Measurements from ENCODE around the gene SP6.

SP6 gene

GRCh38 chr17:47829870-47830269 lies 21.1 kb downstream of the SP6 start:
- H3K36me3 ChIP-seq (ENCODE audit: low read length) = peaks cover 2% of the 10 kb centered on the region; the same call in 1 of the 2 replicates
- no peaks in the 10 kb centered on the region for H3K9me2 ChIP-seq (replicated peaks; ENCODE audit: insufficient read depth, low read length)
- H3K9me3 ChIP-seq (ENCODE audit: insufficient read depth, low read length) = no peaks in the 10 kb centered on the region
- no peak overlapping the region for H3K27ac ChIP-seq (ENCODE audit: low read depth, low read length)
- H4K20me1 ChIP-seq (ENCODE audit: low read depth, low read length) = no peaks in the 10 kb centered on the region
- no peak overlapping the region for H2AFZ ChIP-seq (ENCODE audit: low read depth, low read length, severe bottlenecking)
- H3K79me2 ChIP-seq (ENCODE audit: insufficient read depth, low read length) = peaks cover 14% of the 10 kb centered on the region
- no peak overlapping the region for H3K4me3 ChIP-seq (ENCODE audit: insufficient read depth, low read length, poor library complexity, severe bottlenecking)
- H3F3A ChIP-seq (ENCODE audit: insufficient read depth) = no peaks in the 10 kb centered on the region
- peak overlapping the region; percentile 78; the same call in 1 of the 2 replicates for H3K9ac ChIP-seq (ENCODE audit: low read length)
- H3K27me3 ChIP-seq (ENCODE audit: low read length) = no peaks in the 10 kb centered on the region
- peak overlapping the region; percentile 99 for H3K4me2 ChIP-seq (ENCODE audit: low read depth, low read length, poor library complexity, severe bottlenecking)
- TF ChIP-seq CTCF (IDR thresholded peaks at IDR 0.05; ENCODE audit: insufficient read depth, low read length, poor library complexity, severe bottlenecking) = no peak
- no peak for TF ChIP-seq EZH2phosphoT487 (conservative IDR thresholded peaks at IDR 0.05; ENCODE audit: low read length)

GRCh38 chr17:47823519-47823918 lies 27.4 kb downstream of the SP6 start:
- no peak for TF ChIP-seq EZH2phosphoT487 (conservative IDR thresholded peaks at IDR 0.05; ENCODE audit: low read length)
- no peak for TF ChIP-seq CTCF (IDR thresholded peaks at IDR 0.05; ENCODE audit: insufficient read depth, low read length, poor library complexity, severe bottlenecking)
- Histone ChIP-seq H3K27me3 (ENCODE audit: low read length) (no peaks in the 10 kb centered on the region), H3K4me3 (ENCODE audit: insufficient read depth, low read length, poor library complexity, severe bottlenecking) (no peak overlapping the region), H4K20me1 (ENCODE audit: low read depth, low read length) (no peaks in the 10 kb centered on the region), H3K4me2 (ENCODE audit: low read depth, low read length, poor library complexity, severe bottlenecking) (no peak overlapping the region), H3K9me2 (replicated peaks; ENCODE audit: insufficient read depth, low read length) (no peaks in the 10 kb centered on the region), H2AFZ (ENCODE audit: low read depth, low read length, severe bottlenecking) (no peak overlapping the region), H3K36me3 (ENCODE audit: low read length) (peaks cover 2% of the 10 kb centered on the region; the same call in 1 of the 2 replicates), H3F3A (ENCODE audit: insufficient read depth) (no peaks in the 10 kb centered on the region), H3K79me2 (ENCODE audit: insufficient read depth, low read length) (peaks cover 12% of the 10 kb centered on the region; the same call in 1 of the 2 replicates), H3K9ac (ENCODE audit: low read length) (no peak overlapping the region), H3K9me3 (ENCODE audit: insufficient read depth, low read length) (no peaks in the 10 kb centered on the region), H3K27ac (ENCODE audit: low read depth, low read length) (no peak overlapping the region)

GRCh38 chr17:47822785-47823184 lies 28.2 kb downstream of the SP6 start:
- Histone ChIP-seq H3K4me3 (ENCODE audit: insufficient read depth, low read length, poor library complexity, severe bottlenecking) (no peak overlapping the region), H3K27ac (ENCODE audit: low read depth, low read length) (no peak overlapping the region), H2AFZ (ENCODE audit: low read depth, low read length, severe bottlenecking) (no peak overlapping the region), H3K27me3 (ENCODE audit: low read length) (no peaks in the 10 kb centered on the region), H3K9me2 (replicated peaks; ENCODE audit: insufficient read depth, low read length) (no peaks in the 10 kb centered on the region), H3K9me3 (ENCODE audit: insufficient read depth, low read length) (no peaks in the 10 kb centered on the region), H3K4me2 (ENCODE audit: low read depth, low read length, poor library complexity, severe bottlenecking) (no peak overlapping the region), H3K79me2 (ENCODE audit: insufficient read depth, low read length) (peaks cover 12% of the 10 kb centered on the region; the same call in 1 of the 2 replicates), H3K36me3 (ENCODE audit: low read length) (peaks cover 2% of the 10 kb centered on the region; the same call in 1 of the 2 replicates), H3K9ac (ENCODE audit: low read length) (peak overlapping the region; percentile 80; the same call in 1 of the 2 replicates), H3F3A (ENCODE audit: insufficient read depth) (no peaks in the 10 kb centered on the region), H4K20me1 (ENCODE audit: low read depth, low read length) (no peaks in the 10 kb centered on the region)
- no peak for TF ChIP-seq EZH2phosphoT487 (conservative IDR thresholded peaks at IDR 0.05; ENCODE audit: low read length)
- TF ChIP-seq CTCF (IDR thresholded peaks at IDR 0.05; ENCODE audit: insufficient read depth, low read length, poor library complexity, severe bottlenecking) = no peak
